ENCODE data around the gene BSN.

The BSN gene

GRCh38 chr3:49626101-49626581, 71.9 kb downstream of the BSN start:
- H3K27me3 ChIP-seq (ENCODE audit: control insufficient read depth in 1 of 2, insufficient read depth in 2 of 2, low read length in 2 of 2) = no peaks in the 10 kb centered on the region
- no peaks in the 10 kb centered on the region for H3K4me1 ChIP-seq (ENCODE audit: control insufficient read depth in 1 of 2, insufficient read depth in 2 of 2, low read length in 2 of 2)
- H3K9ac ChIP-seq (ENCODE audit: low read depth in 1 of 2, low read length in 2 of 2) = no peak overlapping the region
- H3K4me3 ChIP-seq (ENCODE audit: low read depth in 1 of 2, low read length in 2 of 2) = no peak overlapping the region
- no peaks in the 10 kb centered on the region for H3K9me3 ChIP-seq (ENCODE audit: control insufficient read depth in 1 of 2, low read length in 2 of 2)
- H3K36me3 ChIP-seq (ENCODE audit: control insufficient read depth in 1 of 2, insufficient read depth in 2 of 2, low read length in 2 of 2) = no peaks in the 10 kb centered on the region
- no peak overlapping the region for H3K27ac ChIP-seq (ENCODE audit: low read depth, low read length)

- no peak overlapping the region for H3K27ac ChIP-seq (ENCODE audit: low read depth, low read length)
- no peak overlapping the region for H3K4me3 ChIP-seq (ENCODE audit: low read depth in 1 of 2, low read length in 2 of 2)
- H3K9me3 ChIP-seq (ENCODE audit: control insufficient read depth in 1 of 2, low read length in 2 of 2) = no peaks in the 10 kb centered on the region
- H3K27me3 ChIP-seq (ENCODE audit: control insufficient read depth in 1 of 2, insufficient read depth in 2 of 2, low read length in 2 of 2) = no peaks in the 10 kb centered on the region
- H3K4me1 ChIP-seq (ENCODE audit: control insufficient read depth in 1 of 2, insufficient read depth in 2 of 2, low read length in 2 of 2) = no peaks in the 10 kb centered on the region
- no peaks in the 10 kb centered on the region for H3K36me3 ChIP-seq (ENCODE audit: control insufficient read depth in 1 of 2, insufficient read depth in 2 of 2, low read length in 2 of 2)
- no peak overlapping the region for H3K9ac ChIP-seq (ENCODE audit: low read depth in 1 of 2, low read length in 2 of 2)
These were observed 72.5 kb downstream of the BSN start for GRCh38 chr3:49626796-49627195.

GRCh38 chr3:49627634-49628033, 73.4 kb downstream of the BSN start:
- H3K36me3 ChIP-seq (ENCODE audit: control insufficient read depth in 1 of 2, insufficient read depth in 2 of 2, low read length in 2 of 2) = no peaks in the 10 kb centered on the region
- H3K9ac ChIP-seq (ENCODE audit: low read depth in 1 of 2, low read length in 2 of 2) = no peak overlapping the region
- no peaks in the 10 kb centered on the region for H3K9me3 ChIP-seq (ENCODE audit: control insufficient read depth in 1 of 2, low read length in 2 of 2)
- H3K4me1 ChIP-seq (ENCODE audit: control insufficient read depth in 1 of 2, insufficient read depth in 2 of 2, low read length in 2 of 2) = no peaks in the 10 kb centered on the region
- H3K27me3 ChIP-seq (ENCODE audit: control insufficient read depth in 1 of 2, insufficient read depth in 2 of 2, low read length in 2 of 2) = no peaks in the 10 kb centered on the region
- no peak overlapping the region for H3K4me3 ChIP-seq (ENCODE audit: low read depth in 1 of 2, low read length in 2 of 2)
- no peak overlapping the region for H3K27ac ChIP-seq (ENCODE audit: low read depth, low read length)

- Histone ChIP-seq H3K4me3 (ENCODE audit: low read depth in 1 of 2, low read length in 2 of 2) (no peak overlapping the region), H3K9me3 (ENCODE audit: control insufficient read depth in 1 of 2, low read length in 2 of 2) (no peaks in the 10 kb centered on the region), H3K36me3 (ENCODE audit: control insufficient read depth in 1 of 2, insufficient read depth in 2 of 2, low read length in 2 of 2) (no peaks in the 10 kb centered on the region)
These were observed 74.0 kb downstream of the BSN start for GRCh38 chr3:49628249-49628648.

GRCh38 chr3:49629451-49629850, 75.2 kb downstream of the BSN start:
- H3K27ac ChIP-seq (ENCODE audit: low read depth, low read length) = no peak overlapping the region
- H3K36me3 ChIP-seq (ENCODE audit: control insufficient read depth in 1 of 2, insufficient read depth in 2 of 2, low read length in 2 of 2) = no peaks in the 10 kb centered on the region
- H3K9ac ChIP-seq (ENCODE audit: low read depth in 1 of 2, low read length in 2 of 2) = no peak overlapping the region
- H3K27me3 ChIP-seq (ENCODE audit: control insufficient read depth in 1 of 2, insufficient read depth in 2 of 2, low read length in 2 of 2) = no peaks in the 10 kb centered on the region
- H3K4me1 ChIP-seq (ENCODE audit: control insufficient read depth in 1 of 2, insufficient read depth in 2 of 2, low read length in 2 of 2) = no peaks in the 10 kb centered on the region
- H3K4me3 ChIP-seq (ENCODE audit: low read depth in 1 of 2, low read length in 2 of 2) = no peak overlapping the region
- no peaks in the 10 kb centered on the region for H3K9me3 ChIP-seq (ENCODE audit: control insufficient read depth in 1 of 2, low read length in 2 of 2)

More at GRCh38 chr3:49628249-49628648, 74.0 kb downstream of the BSN start:
- no peaks in the 10 kb centered on the region for H3K27me3 ChIP-seq (ENCODE audit: control insufficient read depth in 1 of 2, insufficient read depth in 2 of 2, low read length in 2 of 2)
- H3K9ac ChIP-seq (ENCODE audit: low read depth in 1 of 2, low read length in 2 of 2) = no peak overlapping the region
- H3K27ac ChIP-seq (ENCODE audit: low read depth, low read length) = no peak overlapping the region
- H3K4me1 ChIP-seq (ENCODE audit: control insufficient read depth in 1 of 2, insufficient read depth in 2 of 2, low read length in 2 of 2) = no peaks in the 10 kb centered on the region

- H3K27ac ChIP-seq (ENCODE audit: low read depth, low read length) = no peak overlapping the region
- H3K9ac ChIP-seq (ENCODE audit: low read depth in 1 of 2, low read length in 2 of 2) = no peak overlapping the region
- H3K4me1 ChIP-seq (ENCODE audit: control insufficient read depth in 1 of 2, insufficient read depth in 2 of 2, low read length in 2 of 2) = no peaks in the 10 kb centered on the region
These were observed 75.6 kb downstream of the BSN start for GRCh38 chr3:49629866-49630265.

GRCh38 chr3:49630784-49631183, 76.5 kb downstream of the BSN start:
- no peaks in the 10 kb centered on the region for H3K36me3 ChIP-seq (ENCODE audit: control insufficient read depth in 1 of 2, insufficient read depth in 2 of 2, low read length in 2 of 2)
- no peak overlapping the region for H3K4me3 ChIP-seq (ENCODE audit: low read depth in 1 of 2, low read length in 2 of 2)
- H3K27me3 ChIP-seq (ENCODE audit: control insufficient read depth in 1 of 2, insufficient read depth in 2 of 2, low read length in 2 of 2) = no peaks in the 10 kb centered on the region
- no peak overlapping the region for H3K27ac ChIP-seq (ENCODE audit: low read depth, low read length)
- H3K9me3 ChIP-seq (ENCODE audit: control insufficient read depth in 1 of 2, low read length in 2 of 2) = no peaks in the 10 kb centered on the region
- no peaks in the 10 kb centered on the region for H3K4me1 ChIP-seq (ENCODE audit: control insufficient read depth in 1 of 2, insufficient read depth in 2 of 2, low read length in 2 of 2)
- H3K9ac ChIP-seq (ENCODE audit: low read depth in 1 of 2, low read length in 2 of 2) = no peak overlapping the region

More at GRCh38 chr3:49629866-49630265, 75.6 kb downstream of the BSN start:
- Histone ChIP-seq H3K9me3 (ENCODE audit: control insufficient read depth in 1 of 2, low read length in 2 of 2) (no peaks in the 10 kb centered on the region), H3K4me3 (ENCODE audit: low read depth in 1 of 2, low read length in 2 of 2) (no peak overlapping the region), H3K36me3 (ENCODE audit: control insufficient read depth in 1 of 2, insufficient read depth in 2 of 2, low read length in 2 of 2) (no peaks in the 10 kb centered on the region), H3K27me3 (ENCODE audit: control insufficient read depth in 1 of 2, insufficient read depth in 2 of 2, low read length in 2 of 2) (no peaks in the 10 kb centered on the region)

GRCh38 chr3:49634736-49635135, 80.5 kb downstream of the BSN start:
- no peak overlapping the region for H3K4me3 ChIP-seq (ENCODE audit: low read depth in 1 of 2, low read length in 2 of 2)
- H3K27me3 ChIP-seq (ENCODE audit: control insufficient read depth in 1 of 2, insufficient read depth in 2 of 2, low read length in 2 of 2) = no peaks in the 10 kb centered on the region
- H3K9ac ChIP-seq (ENCODE audit: low read depth in 1 of 2, low read length in 2 of 2) = no peak overlapping the region
- no peaks in the 10 kb centered on the region for H3K36me3 ChIP-seq (ENCODE audit: control insufficient read depth in 1 of 2, insufficient read depth in 2 of 2, low read length in 2 of 2)
- no peaks in the 10 kb centered on the region for H3K9me3 ChIP-seq (ENCODE audit: control insufficient read depth in 1 of 2, low read length in 2 of 2)
- no peaks in the 10 kb centered on the region for H3K4me1 ChIP-seq (ENCODE audit: control insufficient read depth in 1 of 2, insufficient read depth in 2 of 2, low read length in 2 of 2)
- H3K27ac ChIP-seq (ENCODE audit: low read depth, low read length) = no peak overlapping the region

GRCh38 chr3:49636883-49637609, 82.8 kb downstream of the BSN start:
- H3K9ac ChIP-seq (ENCODE audit: low read depth in 1 of 2, low read length in 2 of 2) = no peak overlapping the region
- no peaks in the 10 kb centered on the region for H3K4me1 ChIP-seq (ENCODE audit: control insufficient read depth in 1 of 2, insufficient read depth in 2 of 2, low read length in 2 of 2)
- no peak overlapping the region for H3K27ac ChIP-seq (ENCODE audit: low read depth, low read length)
- no peaks in the 10 kb centered on the region for H3K9me3 ChIP-seq (ENCODE audit: control insufficient read depth in 1 of 2, low read length in 2 of 2)
- H3K4me3 ChIP-seq (ENCODE audit: low read depth in 1 of 2, low read length in 2 of 2) = no peak overlapping the region
- no peaks in the 10 kb centered on the region for H3K27me3 ChIP-seq (ENCODE audit: control insufficient read depth in 1 of 2, insufficient read depth in 2 of 2, low read length in 2 of 2)
- H3K36me3 ChIP-seq (ENCODE audit: control insufficient read depth in 1 of 2, insufficient read depth in 2 of 2, low read length in 2 of 2) = no peaks in the 10 kb centered on the region

- Histone ChIP-seq H3K9me3 (ENCODE audit: control insufficient read depth in 1 of 2, low read length in 2 of 2) (no peaks in the 10 kb centered on the region), H3K36me3 (ENCODE audit: control insufficient read depth in 1 of 2, insufficient read depth in 2 of 2, low read length in 2 of 2) (no peaks in the 10 kb centered on the region), H3K4me1 (ENCODE audit: control insufficient read depth in 1 of 2, insufficient read depth in 2 of 2, low read length in 2 of 2) (no peaks in the 10 kb centered on the region), H3K27ac (ENCODE audit: low read depth, low read length) (no peak overlapping the region), H3K27me3 (ENCODE audit: control insufficient read depth in 1 of 2, insufficient read depth in 2 of 2, low read length in 2 of 2) (no peaks in the 10 kb centered on the region), H3K4me3 (ENCODE audit: low read depth in 1 of 2, low read length in 2 of 2) (no peak overlapping the region), H3K9ac (ENCODE audit: low read depth in 1 of 2, low read length in 2 of 2) (no peak overlapping the region)
These were observed 84.2 kb downstream of the BSN start for GRCh38 chr3:49638445-49638844.

Measured in duodenal mucosa (tissue), 2 donors.